Peyer's patch (tissue), 4 donors: Measurements from ENCODE around the gene DEPDC1. TPM values are rescaled to one million over a fixed set of nuclear protein-coding genes. Genes with fewer than 3 reads are reported as not detected.

Source experiments
- DNase-seq, 3 donors: peaks; one replicate each; pipeline ENCODE4 v3.0.0-alpha.2; 2017 to 2019
- H3K27ac ChIP-seq, 4 donors: fragments of 200-600 bp; sonication (generic); one replicate each; pipeline ENCODE4 v1.5.1; 2016 to 2019
- H3K27me3 ChIP-seq, 2 donors: fragments of 200-600 bp; sonication (generic); one replicate each; pipeline ENCODE4 v1.5.1; 2019
- H3K36me3 ChIP-seq, 3 donors: fragments of 200-600 bp; sonication (generic); one replicate each; pipeline ENCODE4 v1.5.1; 2016 to 2019
- H3K4me1 ChIP-seq, 4 donors: fragments of 200-600 bp; sonication (generic); one replicate each; pipeline ENCODE4 v1.5.1; 2016 to 2019
- H3K4me3 ChIP-seq, 4 donors: fragments of 200-600 bp; sonication (generic); 1 replicate in 3 of 4; 2 replicates in 1 of 4; pipeline ENCODE4 v1.5.1; 2016 to 2019; ENCODE audit warnings: mild to moderate bottlenecking in 1 of 4
- H3K9me3 ChIP-seq, 4 donors: fragments of 200-600 bp; sonication (generic); one replicate each; pipeline ENCODE4 v1.5.1; 2016 to 2019; ENCODE audit warnings: mild to moderate bottlenecking in 1 of 4
- CTCF ChIP-seq, 6 experiments: fragments of 450-650 bp in 4 of 6; fragments of 200-600 bp in 2 of 6; sonication (generic) in 1 of 6; IDR thresholded peaks; one replicate each; pipeline ENCODE4 v1.5.1; 2017 to 2019; ENCODE audit warnings: antibody characterized with exemption in 6 of 6, mild to moderate bottlenecking in 3 of 6, moderate library complexity in 1 of 6
- POLR2A ChIP-seq, 2 donors: fragments of 450-650 bp; IDR thresholded peaks; one replicate each; pipeline ENCODE4 v1.5.1; 2017; ENCODE audit warnings: antibody characterized with exemption in 2 of 2, mild to moderate bottlenecking in 2 of 2, moderate library complexity in 2 of 2
- total RNA-seq, 4 donors: library from RNA; depleted of rRNA; stranded (reverse); fragments of >200 nt; gene quantifications; one replicate each; pipeline ENCODE4 v1.1.0, GENCODE V29; 2016

Gene DEPDC1
- total RNA-seq, 4 donors from 2014 or later: 1.1 to 9.1 (median 2.0) TPM

DNA sequence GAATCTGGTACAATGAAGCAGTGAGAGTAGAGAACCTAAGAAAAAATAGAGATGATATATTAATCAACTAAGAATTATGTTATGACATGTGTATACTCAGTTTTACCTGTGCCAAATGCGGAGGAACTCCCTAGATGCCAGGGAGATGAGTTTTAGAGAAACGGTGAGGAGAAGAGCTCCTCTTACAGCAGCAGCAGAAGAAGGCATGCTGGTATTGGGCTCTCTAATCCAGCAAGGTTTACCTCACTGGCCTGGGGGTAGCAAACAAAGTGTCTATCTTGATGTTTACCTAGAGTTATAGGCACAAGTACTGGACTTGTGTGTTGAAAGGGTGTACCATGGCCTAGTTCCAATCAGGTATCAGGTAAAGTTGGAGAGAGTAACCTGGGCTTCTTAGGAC lies 28.9 kb upstream of the DEPDC1 start:
- no peak overlapping the region for H3K27ac ChIP-seq
- H3K4me3 ChIP-seq: no peak overlapping the region
- H3K9me3 ChIP-seq: no peaks in the 10 kb centered on the region
- no peaks in the 10 kb centered on the region for H3K27me3 ChIP-seq
- no peaks in the 10 kb centered on the region for H3K4me1 ChIP-seq
- no peak for DNase-seq
- TF ChIP-seq POLR2A (IDR thresholded peaks at IDR 0.05) (no peak), CTCF (IDR thresholded peaks at IDR 0.05) (no peak)
- H3K36me3 ChIP-seq: no peaks in the 10 kb centered on the region

DNA sequence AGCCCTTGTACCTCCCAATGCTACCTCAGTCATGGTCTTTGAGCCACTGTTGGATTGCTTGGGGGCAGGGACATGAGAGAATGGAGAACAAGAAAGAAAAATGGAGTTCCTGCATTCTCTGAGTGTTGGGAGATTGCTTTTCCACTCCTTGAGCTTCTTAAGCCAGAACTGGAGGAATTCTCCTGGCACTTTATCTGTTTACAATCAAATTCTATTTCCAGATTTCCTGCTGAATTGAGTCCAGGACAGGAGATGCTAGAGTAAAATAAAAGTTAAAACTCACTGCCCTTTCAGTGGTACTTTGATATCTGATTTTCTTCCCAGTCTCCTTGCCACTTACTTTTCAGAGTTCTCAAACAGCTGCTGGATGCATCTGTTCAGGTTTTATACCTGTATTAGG lies 24.4 kb upstream of the DEPDC1 start:
- H3K4me1 ChIP-seq: no peaks in the 10 kb centered on the region
- no peak overlapping the region for H3K4me3 ChIP-seq
- TF ChIP-seq CTCF (IDR thresholded peaks at IDR 0.05): no peak
- TF ChIP-seq POLR2A (IDR thresholded peaks at IDR 0.05): no peak
- no peaks in the 10 kb centered on the region for H3K27me3 ChIP-seq
- no peaks in the 10 kb centered on the region for H3K36me3 ChIP-seq
- no peaks in the 10 kb centered on the region for H3K9me3 ChIP-seq
- H3K27ac ChIP-seq: no peak overlapping the region
- no peak for DNase-seq

- Histone ChIP-seq H3K27ac (no peak overlapping the region), H3K36me3 (no peaks in the 10 kb centered on the region), H3K9me3 (no peaks in the 10 kb centered on the region), H3K4me3 (no peak overlapping the region), H3K4me1 (no peaks in the 10 kb centered on the region), H3K27me3 (no peaks in the 10 kb centered on the region)
- no peak for TF ChIP-seq POLR2A (IDR thresholded peaks at IDR 0.05)
- TF ChIP-seq CTCF (IDR thresholded peaks at IDR 0.05): no peak
- no peak for DNase-seq
These were observed 19.2 kb upstream of the DEPDC1 start for GRCh38 chr1:68516066-68516465.

- H3K27me3 ChIP-seq: no peaks in the 10 kb centered on the region
- no peak overlapping the region for H3K27ac ChIP-seq
- TF ChIP-seq CTCF (IDR thresholded peaks at IDR 0.05) (no peak), POLR2A (IDR thresholded peaks at IDR 0.05) (no peak)
- H3K4me3 ChIP-seq: no peak overlapping the region
- no peaks in the 10 kb centered on the region for H3K4me1 ChIP-seq
- H3K9me3 ChIP-seq: no peaks in the 10 kb centered on the region
- H3K36me3 ChIP-seq: no peaks in the 10 kb centered on the region
- DNase-seq: no peak
These were observed 14.4 kb upstream of the DEPDC1 start for GRCh38 chr1:68511254-68511653.

DNA sequence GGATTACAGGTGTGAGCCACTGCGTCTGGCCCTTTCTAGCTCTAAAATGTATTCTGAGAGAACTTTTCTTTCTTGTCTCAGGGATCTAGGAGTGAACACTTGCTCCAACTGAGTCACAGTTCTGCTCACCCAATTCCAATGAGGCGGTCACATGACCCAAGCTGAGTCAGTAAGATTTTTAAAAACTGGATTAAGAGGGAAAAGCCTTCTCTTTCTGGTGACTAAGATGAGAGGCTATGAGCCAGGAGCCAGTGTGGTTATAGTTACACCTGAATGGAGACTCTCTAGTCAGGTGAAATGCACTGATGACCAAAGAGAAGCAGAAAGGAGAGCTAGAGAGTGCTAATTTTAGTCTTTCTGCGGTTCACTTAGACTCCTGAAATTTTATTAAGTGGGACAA lies 9.5 kb upstream of the DEPDC1 start:
- Histone ChIP-seq H3K9me3 (no peaks in the 10 kb centered on the region), H3K4me3 (no peak overlapping the region), H3K36me3 (no peaks in the 10 kb centered on the region), H3K27ac (no peak overlapping the region), H3K27me3 (no peaks in the 10 kb centered on the region), H3K4me1 (no peaks in the 10 kb centered on the region)
- DNase-seq: no peak
- TF ChIP-seq CTCF (IDR thresholded peaks at IDR 0.05) (no peak), POLR2A (IDR thresholded peaks at IDR 0.05) (no peak)

DNA sequence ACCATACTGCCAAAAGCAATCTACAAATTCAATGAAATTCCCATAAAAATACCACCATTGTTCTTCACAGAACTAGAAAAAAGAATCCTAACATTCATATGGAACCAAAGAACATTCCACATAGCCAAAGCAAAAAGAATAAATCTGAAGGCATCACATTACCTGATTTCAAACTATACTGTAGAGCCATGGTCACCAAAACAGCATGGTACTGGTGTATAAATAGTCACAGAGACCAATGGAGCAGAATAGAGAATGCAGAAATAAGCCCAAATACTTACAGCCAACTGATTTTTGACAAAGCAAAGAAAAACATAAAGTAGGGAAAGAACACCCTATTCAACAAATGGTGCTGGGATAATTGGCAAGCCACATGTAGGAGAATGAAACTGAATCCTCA lies 6.2 kb upstream of the DEPDC1 start:
- DNase-seq: no peak
- no peak for TF ChIP-seq CTCF (IDR thresholded peaks at IDR 0.05)
- TF ChIP-seq POLR2A (IDR thresholded peaks at IDR 0.05): no peak
- no peaks in the 10 kb centered on the region for H3K4me1 ChIP-seq
- H3K9me3 ChIP-seq: no peaks in the 10 kb centered on the region
- no peaks in the 10 kb centered on the region for H3K27me3 ChIP-seq
- H3K27ac ChIP-seq: no peak overlapping the region
- H3K36me3 ChIP-seq: no peaks in the 10 kb centered on the region
- H3K4me3 ChIP-seq: no peak overlapping the region
